Superior temporal gyrus (tissue), 1 donor: ENCODE results near the gene SOCS3.

ENCODE experiments used
- DNase-seq: peaks from one replicate; pipeline ENCODE4 v3.0.0-alpha.2; 2016; ENCODE audit errors: extremely low spot score

SOCS3 gene, protein sequence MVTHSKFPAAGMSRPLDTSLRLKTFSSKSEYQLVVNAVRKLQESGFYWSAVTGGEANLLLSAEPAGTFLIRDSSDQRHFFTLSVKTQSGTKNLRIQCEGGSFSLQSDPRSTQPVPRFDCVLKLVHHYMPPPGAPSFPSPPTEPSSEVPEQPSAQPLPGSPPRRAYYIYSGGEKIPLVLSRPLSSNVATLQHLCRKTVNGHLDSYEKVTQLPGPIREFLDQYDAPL

DNA sequence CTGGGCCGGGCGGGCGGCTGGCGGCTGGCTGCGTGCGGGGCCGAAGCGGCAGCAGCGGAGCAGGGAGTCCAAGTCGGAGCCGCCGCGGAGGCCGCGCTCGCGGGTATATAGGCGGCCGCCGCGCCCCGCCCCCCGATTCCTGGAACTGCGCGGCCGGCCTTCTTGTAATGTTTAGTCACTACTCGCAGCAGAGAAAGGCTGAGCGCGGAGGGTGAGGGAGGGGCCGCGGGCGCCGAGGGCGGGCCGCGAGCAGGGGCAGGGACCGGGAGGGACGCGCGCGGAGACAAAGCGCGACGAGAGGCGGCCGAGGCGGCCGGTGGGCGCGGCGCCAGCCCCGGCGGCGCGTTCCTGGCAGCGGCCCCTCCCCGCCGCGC, at the start of gene SOCS3:
Gene SOCS3, minus strand, starts transcription at position 81 of the 374 bp plus-strand sequence. CDS start 982 bp downstream, outside the sequence.
- DNase-seq = peak; percentile 76

DNA sequence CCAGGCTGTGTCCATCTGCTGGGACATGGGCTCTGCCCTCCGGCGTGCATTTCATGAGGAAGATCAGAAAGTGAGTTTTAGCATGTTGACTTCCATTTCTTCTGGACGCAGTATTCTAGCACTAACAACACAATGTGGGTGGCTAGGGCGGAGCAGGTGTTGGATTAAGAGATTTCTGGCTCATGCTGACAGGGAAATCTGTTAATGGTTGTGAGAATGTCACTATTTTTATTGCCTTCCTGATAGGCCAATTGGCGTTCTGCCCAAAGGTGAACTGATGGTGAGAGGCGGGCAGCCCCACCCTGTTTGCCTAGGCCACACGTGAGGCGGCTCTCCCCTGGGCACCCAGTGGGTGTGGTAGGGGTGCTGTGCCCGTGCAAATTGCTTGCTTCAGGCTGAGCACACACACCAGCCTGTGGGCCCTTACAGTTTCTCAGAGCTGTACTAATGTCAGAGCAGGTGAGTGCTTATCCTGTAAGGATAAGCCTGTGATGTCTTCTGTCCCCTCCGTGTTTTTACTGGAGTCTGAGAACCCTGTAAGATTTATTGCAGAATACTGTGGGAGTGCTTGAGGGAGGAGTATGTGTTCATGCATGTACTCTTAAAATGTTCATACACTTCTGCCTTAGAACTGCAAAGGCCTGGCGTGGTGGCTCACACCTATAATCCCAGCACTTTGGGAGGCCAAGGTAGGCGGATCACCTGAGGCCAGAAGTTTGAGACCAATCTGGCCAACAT, 49.5 kb upstream of the SOCS3 start:
- DNase-seq = no peak

DNA sequence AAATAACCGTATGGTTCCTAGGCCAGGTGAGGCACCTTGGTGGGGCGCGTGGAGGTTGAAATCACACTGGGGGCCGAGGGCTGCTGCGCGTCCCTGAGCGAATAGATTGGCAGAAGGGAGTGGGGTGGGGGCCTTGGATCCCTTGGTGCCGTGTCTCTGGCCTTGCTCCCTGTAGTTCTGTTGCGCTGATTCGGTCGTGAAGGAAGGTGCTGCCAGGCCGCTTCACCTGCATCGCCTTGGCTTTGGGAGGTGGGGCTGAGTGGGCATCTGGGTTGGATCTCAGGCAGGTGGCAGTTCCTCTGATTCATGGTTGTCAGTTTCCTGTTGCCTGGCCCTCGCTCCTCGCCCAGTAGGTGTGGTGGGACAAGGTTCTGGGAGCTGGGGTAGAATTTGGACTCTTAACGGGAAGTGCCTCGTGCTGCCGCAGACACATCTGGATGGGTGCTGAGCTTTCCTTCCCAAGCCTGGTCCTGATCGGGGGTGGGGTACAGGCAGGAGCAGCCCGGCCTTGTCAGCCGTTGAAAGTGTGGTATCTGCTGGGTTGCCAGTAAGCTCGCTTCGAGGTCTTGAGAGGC, 48.7 kb upstream of the SOCS3 start:
- DNase-seq = no peak

DNA sequence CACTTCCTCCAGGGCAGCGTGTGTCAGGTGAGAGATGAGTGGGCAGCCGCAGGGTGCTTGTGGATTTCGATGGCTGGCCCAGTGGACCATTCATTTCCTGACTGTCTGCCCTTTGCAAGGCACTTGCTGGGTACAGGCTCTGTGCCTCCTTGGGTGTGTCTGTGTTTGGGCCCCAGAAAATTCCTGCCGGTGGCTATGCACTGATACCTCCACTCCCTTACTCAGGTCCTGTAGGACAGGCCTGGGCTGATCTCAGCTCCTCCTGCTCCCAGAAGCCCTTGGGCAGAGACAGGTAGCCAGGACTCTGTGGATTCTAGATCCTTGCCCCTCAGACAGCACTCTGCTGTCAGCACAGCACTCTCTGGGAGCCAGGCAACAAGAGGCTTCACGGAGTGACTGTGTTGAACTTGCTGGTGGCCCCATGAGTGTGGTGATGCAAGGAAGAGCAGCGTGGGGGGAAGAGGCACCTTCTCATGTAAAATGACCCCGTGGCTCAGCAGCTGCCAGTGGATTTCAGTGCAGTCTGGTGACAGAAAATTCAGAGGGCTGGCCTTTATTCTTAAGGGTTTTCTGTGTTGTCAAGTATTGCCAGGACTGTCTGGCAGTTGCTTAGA, 47.6 kb upstream of the SOCS3 start:
- no peak for DNase-seq

DNA sequence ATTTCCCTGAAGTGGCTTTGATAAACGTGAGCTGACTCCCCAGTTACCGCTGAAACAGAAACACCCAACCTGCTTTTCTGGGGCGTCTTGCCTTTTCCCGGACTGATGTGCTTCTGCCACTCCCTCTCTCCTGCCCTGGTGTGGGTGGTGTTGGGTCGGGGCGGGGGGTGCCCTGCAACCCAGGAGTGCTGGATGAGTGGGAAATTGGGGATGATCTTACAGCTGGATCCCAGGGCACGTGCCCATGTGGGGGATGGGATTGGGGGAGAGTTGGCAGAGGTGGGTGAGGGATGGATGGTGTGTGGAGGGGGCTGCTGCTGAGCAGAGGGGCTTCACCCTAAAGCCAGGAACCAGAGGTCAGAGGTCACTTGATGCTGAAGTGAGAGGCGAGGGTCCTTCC, 47.0 kb upstream of the SOCS3 start:
- DNase-seq = no peak

DNA sequence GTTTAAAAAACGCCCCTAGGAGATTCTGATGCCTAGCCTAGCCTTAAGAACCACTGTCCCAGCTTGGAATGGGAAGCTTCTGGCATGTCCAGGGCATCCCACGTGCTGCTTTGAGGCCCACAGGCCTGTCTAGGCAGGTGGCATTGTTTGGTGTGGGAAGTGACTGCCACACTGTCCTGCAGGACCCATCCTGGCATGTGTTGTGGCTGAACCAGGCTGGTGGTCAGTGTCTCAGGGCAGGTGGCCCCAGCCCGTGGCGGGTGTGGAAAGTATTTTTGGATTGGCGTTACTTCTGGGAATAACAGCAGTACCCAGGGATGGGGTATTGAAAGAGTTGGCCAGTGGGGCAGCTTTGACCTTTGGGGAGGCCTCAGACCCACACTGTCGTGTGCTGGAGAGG, 46.5 kb upstream of the SOCS3 start:
- no peak for DNase-seq

DNA sequence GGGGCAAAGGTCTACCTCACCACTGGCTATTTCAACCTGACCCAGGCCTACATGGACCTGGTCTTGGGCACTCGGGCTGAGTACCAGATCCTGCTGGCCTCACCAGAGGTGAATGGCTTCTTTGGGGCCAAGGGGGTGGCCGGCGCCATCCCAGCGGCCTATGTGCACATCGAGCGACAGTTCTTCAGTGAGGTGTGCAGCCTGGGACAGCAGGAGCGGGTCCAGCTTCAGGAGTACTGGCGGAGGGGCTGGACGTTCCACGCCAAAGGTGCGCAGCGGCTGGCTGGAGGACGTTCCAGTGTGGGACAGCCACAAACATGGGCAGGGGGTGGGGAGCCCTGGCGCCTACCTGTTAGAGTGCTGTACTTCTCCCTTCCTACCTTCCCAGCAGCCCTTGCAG, 43.9 kb upstream of the SOCS3 start:
- DNase-seq = no peak

DNA sequence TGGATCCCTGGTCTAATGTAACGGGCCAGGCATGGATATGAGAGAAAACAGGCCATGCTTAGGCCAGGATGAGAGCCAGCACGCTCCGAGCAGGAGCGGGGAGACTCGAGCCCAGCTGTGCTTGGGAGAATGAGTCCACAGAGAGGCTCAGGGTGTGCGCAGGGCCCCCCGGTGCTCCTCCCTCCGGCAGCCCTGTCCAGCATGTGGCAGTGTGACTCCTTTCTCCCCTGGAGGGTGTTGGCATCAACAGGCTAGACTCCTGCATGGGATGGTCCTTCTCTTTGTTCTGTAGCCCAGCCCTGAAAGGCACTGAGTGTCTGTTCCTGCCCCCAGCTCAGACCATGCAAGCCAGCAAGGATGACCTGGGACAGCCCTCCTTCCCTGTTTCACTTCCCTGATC, 42.0 kb upstream of the SOCS3 start:
- no peak for DNase-seq

DNA sequence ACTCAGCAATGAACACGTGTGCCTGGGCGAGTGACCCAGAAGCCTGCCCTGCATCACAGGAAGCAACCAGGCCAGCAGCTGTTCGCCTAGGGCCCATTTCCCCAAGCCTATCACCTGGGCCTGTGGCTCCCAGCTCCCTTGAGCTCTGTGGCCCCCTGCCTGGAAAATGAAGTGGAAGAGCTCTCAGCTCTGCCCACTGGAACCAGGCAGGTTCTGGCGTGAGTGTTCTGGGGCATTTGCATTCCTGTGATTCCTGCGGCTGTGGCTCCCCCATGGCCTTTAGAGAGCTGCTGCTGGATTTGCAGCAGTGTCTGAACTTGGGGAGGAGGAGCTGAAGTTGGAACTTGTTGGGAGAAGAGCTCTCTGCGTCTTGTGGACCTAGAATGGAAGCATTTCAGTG, 41.4 kb upstream of the SOCS3 start:
- no peak for DNase-seq

DNA sequence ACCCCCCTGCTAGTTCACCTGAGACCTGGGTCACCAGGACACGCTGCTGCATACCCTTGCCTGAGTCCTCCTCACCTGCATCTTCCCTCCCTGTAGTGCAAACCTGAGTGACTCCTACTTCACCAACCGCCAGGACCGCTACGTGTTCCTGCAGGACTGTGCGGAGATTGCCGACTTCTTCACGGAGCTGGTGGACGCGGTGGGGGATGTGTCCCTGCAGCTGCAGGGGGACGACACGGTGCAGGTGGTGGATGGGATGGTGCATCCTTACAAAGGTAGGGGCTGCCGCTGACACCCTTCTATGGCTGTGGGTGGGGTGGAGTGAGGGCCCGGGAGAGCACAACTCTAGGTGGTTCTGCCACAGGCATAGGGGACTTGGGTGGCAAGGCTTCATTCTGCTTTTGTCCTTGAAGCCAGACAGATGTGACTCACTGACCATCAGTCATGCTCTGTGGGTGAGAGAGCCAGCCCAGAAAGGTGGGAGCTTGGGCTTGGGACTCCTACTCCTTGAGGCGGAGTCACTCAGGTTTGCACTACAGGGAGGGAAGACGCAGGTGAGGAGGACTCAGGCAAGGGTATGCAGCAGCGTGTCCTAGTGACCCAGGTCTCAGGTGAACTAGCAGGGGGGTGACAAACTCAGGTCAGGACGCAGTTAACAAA, 40.8 kb upstream of the SOCS3 start:
- no peak for DNase-seq

DNA sequence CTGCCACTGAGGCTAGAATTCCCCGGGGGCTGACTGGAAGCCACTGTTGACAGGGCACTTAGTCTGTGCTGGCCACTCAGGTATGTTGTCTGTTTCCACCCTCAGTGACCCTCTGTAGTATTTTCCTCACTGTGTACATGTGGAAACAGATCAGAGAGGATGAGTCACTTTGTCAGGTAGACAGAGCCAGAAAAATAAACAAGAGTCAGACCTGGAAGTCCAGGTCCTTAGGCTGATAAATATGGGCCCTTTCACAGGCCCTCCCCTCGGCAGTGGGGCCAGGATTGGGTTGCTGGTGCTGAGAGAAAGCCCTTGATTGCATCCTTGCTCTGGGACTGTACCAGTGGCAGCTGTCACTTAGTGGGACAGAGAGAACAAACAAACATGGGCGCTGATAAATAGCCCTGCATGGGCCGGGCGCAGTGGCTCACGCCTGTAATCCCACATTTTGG, 39.8 kb upstream of the SOCS3 start:
- no peak for DNase-seq

DNA sequence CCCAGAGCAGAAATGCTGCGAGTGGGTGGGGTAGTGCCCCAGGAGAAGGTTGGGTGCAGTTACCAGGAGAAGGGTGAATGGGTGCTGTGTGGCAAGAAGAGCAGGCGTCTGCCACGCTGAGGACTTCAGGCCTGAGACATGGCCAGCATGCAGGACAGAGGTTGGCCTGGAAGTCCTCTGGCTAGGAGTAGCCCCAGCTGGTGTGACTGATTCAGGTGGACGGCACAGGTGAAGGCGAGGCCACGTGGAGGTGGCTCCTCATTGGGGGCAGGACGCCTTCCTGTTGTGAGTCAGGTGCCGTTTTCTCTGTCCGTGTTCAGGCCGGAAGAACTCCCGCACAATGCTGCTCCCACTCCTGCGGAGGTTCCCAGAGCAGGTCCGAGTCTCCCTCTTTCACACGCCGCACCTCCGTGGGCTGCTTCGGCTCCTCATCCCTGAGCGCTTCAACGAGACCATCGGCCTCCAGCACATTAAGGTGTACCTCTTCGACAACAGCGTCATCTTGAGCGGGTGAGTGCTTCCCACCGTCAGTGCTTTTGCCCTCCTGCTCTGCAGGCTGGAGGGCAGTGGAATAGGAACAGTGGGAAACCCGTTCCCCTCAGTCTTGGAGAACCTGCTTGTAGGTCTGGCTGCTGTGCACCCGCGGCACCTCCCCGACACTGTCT, 39.3 kb upstream of the SOCS3 start:
- no peak for DNase-seq

DNA sequence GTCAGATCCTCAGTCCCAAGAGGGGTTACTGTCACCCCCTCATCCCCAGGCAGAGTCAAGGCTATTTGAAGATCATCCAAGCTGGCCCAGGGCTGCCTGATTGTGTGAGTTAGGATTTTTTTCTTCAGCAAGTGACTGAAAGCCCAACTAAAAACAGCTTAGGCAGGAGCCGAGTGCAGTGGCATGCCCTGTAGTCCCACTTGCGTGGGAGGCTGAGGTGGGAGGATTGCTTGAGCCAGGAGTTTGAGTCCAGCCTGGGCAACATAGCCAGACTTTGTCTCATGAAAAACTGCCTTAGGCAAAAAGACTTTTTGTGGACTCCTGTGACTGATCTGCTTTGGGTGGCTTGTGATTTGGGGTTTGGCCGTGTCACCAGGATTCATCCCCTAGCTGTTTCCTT, 38.5 kb upstream of the SOCS3 start:
- no peak for DNase-seq

DNA sequence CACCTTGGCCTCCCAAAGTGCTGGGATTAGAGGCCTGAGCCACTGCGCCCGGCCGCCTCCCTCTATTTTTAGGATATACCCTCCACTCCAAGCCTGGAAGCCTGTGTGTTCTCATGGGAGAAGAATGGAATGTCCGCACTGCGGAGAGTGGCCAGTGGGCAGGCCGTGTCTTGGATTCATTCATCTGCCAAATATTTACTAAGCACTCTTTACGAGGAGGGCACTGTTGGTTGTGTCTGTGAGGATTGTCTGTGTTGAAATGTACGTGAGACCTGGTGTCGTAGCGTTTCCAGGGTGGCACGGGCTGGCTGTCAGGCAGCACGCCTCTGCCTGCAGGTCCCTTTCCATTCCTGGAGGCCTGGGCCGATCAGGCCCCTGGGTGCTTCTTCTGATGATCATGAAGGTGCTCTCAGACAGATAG, 37.8 kb upstream of the SOCS3 start:
- no peak for DNase-seq

DNA sequence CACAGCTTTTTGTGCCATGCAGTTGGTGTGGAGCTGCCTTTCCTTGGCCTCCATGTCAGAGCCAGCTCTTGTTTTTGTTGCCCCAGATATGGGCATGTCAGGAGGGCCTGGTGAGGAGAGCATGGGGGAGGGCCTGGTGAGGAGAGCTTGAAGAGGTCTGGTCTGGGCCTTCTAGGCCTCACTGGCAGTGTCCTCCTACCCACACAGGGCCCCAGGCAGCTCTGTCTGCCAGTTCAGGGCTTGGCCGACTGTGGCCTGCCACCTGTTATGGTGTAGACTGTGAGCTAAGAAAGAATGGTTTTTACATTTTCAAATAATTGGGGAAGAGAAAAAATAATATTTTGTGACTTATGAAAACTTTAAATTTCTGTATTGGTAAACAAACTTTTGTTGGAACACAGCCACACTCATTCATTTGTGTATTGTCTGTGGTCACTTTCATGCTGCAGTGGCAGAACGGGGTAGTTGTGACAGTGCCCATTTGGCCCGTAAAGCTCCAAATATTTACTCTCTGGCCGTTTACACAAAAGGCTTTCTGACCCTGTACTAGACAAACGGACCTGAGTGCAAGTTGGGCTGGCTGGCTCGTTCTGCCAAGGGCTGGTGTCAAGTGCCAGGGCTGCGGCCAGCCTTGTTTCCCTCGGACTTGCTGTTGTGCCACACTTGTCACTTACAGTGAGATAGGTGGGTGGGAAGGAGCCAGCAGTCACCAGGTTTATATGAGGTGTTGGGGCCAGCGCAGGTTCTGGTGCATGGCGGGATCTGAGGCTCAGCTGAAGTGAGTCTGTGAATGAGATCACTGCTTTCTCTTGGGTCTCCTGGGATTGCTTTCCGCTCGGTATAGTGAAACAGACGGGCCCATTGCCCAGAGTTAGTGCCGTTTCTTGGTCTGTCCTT, 36.8 kb upstream of the SOCS3 start:
- DNase-seq = no peak

DNA sequence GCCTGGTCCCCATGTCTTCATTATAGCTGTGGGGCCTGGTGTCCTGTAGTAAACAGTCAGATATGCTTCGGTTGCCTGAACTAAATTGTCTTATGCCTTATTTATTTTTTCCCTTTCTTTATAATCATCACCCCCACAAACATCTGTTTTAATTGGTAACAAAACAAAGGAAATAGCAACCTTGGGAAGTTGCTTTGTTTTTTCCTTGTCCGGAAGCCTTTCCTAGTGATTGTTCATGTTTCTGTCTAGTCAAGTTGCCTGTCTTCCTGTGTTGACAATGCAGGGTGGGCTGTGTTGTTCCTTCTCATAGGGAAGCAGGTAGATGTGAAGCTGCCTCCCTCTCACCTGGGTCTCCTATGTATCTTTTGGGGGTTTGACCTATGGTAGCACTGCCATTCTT, 35.3 kb upstream of the SOCS3 start:
- no peak for DNase-seq

DNA sequence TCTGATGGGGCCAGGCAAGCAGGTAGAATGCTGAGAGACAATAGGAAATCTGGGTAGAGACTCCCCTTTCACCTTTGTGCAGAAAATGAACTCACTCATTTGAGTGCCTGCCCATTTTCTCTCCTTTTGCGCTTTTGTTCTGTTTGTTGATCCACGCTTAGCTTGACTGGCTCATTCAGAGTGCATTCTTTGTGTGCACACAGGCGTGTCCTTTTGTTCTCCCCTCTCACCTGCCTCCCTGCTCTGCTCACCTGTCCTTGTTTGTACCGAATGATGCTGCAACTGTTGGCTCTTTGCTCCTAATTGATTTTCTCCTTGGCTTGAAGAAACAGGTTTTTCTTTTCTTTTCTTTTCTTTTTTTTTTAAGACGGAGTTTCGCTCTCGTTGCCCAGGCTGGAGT, 34.3 kb upstream of the SOCS3 start:
- no peak for DNase-seq

DNA sequence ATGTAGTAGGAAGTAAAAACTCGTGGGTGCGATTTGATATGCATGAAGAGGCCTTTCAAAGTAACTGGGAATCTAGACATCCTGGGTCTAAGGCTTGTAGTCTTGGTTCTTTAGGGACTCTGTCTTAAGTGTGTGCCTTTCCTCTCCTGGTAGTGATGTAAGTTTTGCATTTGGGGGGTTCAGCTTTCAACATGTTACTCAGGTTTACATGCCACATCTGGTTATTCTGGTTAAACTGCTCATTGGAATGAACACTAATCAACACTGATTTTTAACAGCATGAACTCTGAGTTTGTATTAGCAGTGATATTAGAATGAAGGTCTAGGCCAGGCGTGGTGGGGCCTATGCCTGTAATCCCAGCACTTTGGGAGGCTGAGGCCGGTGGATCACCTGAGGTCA, 33.7 kb upstream of the SOCS3 start:
- DNase-seq = no peak

DNA sequence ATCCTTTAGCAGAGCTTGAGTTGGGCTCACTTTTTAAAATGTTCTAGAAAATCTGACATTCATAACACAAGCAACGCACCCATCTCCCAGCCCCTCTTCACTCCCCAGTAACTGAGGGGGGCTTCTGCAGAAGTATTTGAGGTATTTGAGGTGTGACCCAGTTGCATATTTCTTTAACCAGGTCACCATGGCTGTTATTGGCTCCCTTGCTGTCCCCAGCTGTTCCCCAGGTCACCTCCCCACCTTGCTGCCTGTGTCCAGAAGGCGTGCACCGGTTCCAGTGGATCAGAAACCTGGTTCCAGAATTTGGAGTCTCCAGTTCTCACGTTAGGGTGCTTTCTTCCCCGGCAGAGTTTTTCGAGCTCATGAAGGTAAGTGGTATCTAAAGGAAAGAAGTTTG, 32.4 kb upstream of the SOCS3 start:
- DNase-seq = no peak

DNA sequence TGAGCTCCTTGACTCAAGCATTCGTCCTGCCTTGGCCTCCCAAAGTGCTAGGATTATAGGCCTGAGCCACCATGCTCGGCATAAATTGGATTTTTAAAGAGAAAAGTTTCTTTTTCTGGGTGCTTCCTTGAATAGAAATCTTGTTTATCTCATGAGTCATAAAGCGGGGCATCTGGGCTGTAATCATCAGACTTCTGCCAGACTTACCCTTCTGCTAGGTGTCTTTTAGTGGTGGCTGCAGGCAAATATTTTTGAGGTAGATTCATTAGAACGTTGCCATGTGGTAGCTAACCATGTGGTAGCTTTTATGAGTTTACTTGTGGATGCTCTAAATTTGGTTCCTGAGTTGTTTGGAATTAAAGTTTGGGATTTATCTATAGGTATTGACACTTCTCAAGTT, 32.0 kb upstream of the SOCS3 start:
- DNase-seq = no peak

DNA sequence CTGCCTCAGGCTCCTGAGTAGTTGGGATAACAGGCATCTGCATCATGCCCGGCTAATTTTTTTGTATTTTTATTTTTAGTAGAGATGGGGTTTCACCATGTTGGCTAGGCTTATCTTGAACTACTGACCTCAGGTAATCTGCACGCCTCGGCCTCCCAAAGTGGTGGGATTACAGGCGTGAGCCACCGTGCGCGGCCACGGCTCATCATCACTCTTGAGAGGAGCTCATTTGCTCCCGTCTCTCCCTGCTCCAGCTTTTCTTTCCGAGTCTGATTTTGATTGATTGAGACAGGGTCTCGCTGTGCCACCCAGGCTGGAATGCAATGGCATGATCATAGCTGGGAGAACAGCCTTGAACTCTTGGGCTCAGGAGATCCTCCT, 31.2 kb upstream of the SOCS3 start:
- no peak for DNase-seq
